ENCODE measurements around the gene DRAP1. TPM values are rescaled to one million over a fixed set of nuclear protein-coding genes. Genes with fewer than 3 reads are reported as not detected.

The DRAP1 gene
- total RNA-seq, 1 experiment from 2014 or later = 581 TPM

GRCh38 chr11:65894034-65894591 is 25.1 kb upstream of the DRAP1 start:
- Histone ChIP-seq H3K4me3 (ENCODE audit: low read depth in 2 of 2, low read length in 2 of 2) (peak overlapping the region in 1 of 2 experiments; percentile 17; a peak in 2 of 4 replicates), H3K27ac (ENCODE audit: low read length) (peak overlapping the region; percentile 87), H3K4me1 (ENCODE audit: control insufficient read depth, insufficient read depth, low read length) (peaks cover 63% of the 10 kb centered on the region), H3K36me3 (ENCODE audit: control insufficient read depth, insufficient read depth, low read length) (no peaks in the 10 kb centered on the region; the same call in 1 of the 2 replicates), H3K27me3 (ENCODE audit: control insufficient read depth, insufficient read depth, low read length) (no peaks in the 10 kb centered on the region), H3K9me3 (ENCODE audit: control insufficient read depth, insufficient read depth, low read depth, low read length) (no peaks in the 10 kb centered on the region)
- intact Hi-C loops (cut with micrococcal nuclease; ENCODE audit: unreplicated experiment) (no loop called here), in situ Hi-C loops (cut with HindIII; ENCODE audit: low pct_unique_long_range_greater_than_20kb, low sequenced_read_pairs) (no loop called here)
- BruUV-seq (replicated peaks) = no TSS peak
- CTCF ChIA-PET = no interaction called here
- DNase-seq (ENCODE audit: low read depth, low spot score) (no peak), ATAC-seq (no peak)
- no peak; the same call in 1 of the 2 replicates for TF ChIP-seq CTCF (IDR thresholded peaks at IDR 0.05)
- 0 out of 2 replicates have a peak, but pooled peaks have one; percentile 32 for TF ChIP-seq TCF7L2 (IDR thresholded peaks at IDR 0.05; ENCODE audit: low read depth, low read length)
- TF ChIP-seq REST (IDR thresholded peaks at IDR 0.05; ENCODE audit: insufficient read depth in 1 of 2, low read depth in 2 of 2, low read length in 1 of 2) = 0 out of 4 replicates have a peak, but pooled peaks of 1 of the 2 experiments have one; percentile 21
- TF ChIP-seq POLR2AphosphoS5 (IDR thresholded peaks at IDR 0.05; ENCODE audit: low read depth, low read length) = peak; percentile 80
- POLR2A ChIA-PET = interaction anchor here (0.5 to 1.1 kb wide), 5 partner anchors 18 to 226 kb away, joined by 3 to 12 read pairs (median 4); no protein-coding TSS in a partner anchor

GRCh38 chr11:65895482-65895981 is 23.7 kb upstream of the DRAP1 start:
- intact Hi-C loops (cut with micrococcal nuclease; ENCODE audit: unreplicated experiment) = no loop called here

More at GRCh38 chr11:65895482-65895981, 23.7 kb upstream of the DRAP1 start:
- Histone ChIP-seq H3K27ac (ENCODE audit: low read length) (peak overlapping the region; percentile 87), H3K4me1 (ENCODE audit: control insufficient read depth, insufficient read depth, low read length) (peaks cover 54% of the 10 kb centered on the region), H3K9me3 (ENCODE audit: control insufficient read depth, insufficient read depth, low read depth, low read length) (no peaks in the 10 kb centered on the region), H3K36me3 (ENCODE audit: control insufficient read depth, insufficient read depth, low read length) (no peaks in the 10 kb centered on the region; the same call in 1 of the 2 replicates), H3K4me3 (ENCODE audit: low read depth in 2 of 2, low read length in 2 of 2) (peak overlapping the region; percentile 82 to 89; a peak in 3 of 4 replicates), H3K27me3 (ENCODE audit: control insufficient read depth, insufficient read depth, low read length) (no peaks in the 10 kb centered on the region)
- no peak for DNase-seq (ENCODE audit: low read depth, low spot score)
- ChIA-PET CTCF (interaction anchor here (0.6 kb wide), 1 partner anchor 219 kb away, joined by 4 read pairs; no protein-coding TSS in a partner anchor), POLR2A (interaction anchor here (0.6 to 4.4 kb wide), 5 partner anchors 16 to 379 kb away, joined by 3 to 37 read pairs (median 6); no protein-coding TSS in a partner anchor)
- ATAC-seq = no peak
- BruUV-seq (replicated peaks) = no TSS peak
- no peak for TF ChIP-seq TCF7L2 (IDR thresholded peaks at IDR 0.05; ENCODE audit: low read depth, low read length)
- no peak for TF ChIP-seq REST (IDR thresholded peaks at IDR 0.05; ENCODE audit: insufficient read depth in 1 of 2, low read depth in 2 of 2, low read length in 1 of 2)
- no peak for TF ChIP-seq SIN3A (IDR thresholded peaks at IDR 0.05; ENCODE audit: borderline replicate concordance, insufficient read depth, low read depth, low read length)
- TF ChIP-seq POLR2AphosphoS5 (IDR thresholded peaks at IDR 0.05; ENCODE audit: low read depth, low read length) = no peak; the same call in none of the 2 replicates
- in situ Hi-C loops (cut with HindIII; ENCODE audit: low pct_unique_long_range_greater_than_20kb, low sequenced_read_pairs) = no loop called here

Measured in Panc1 (cell line).